Stimulated activated CD8-positive, alpha-beta memory T cell treated with anti-CD3 and anti-CD28 coated beads, Interleukin-15, amount 100 ng/mL, for 48 hours (primary cell): ENCODE measurements around the gene INPP4B.

Source experiments
- DNase-seq, 2 donors: peaks; one replicate each; pipeline ENCODE4 v3.0.0-alpha.2; 2020; ENCODE audit warnings: low read depth in 2 of 2

Gene INPP4B

DNA sequence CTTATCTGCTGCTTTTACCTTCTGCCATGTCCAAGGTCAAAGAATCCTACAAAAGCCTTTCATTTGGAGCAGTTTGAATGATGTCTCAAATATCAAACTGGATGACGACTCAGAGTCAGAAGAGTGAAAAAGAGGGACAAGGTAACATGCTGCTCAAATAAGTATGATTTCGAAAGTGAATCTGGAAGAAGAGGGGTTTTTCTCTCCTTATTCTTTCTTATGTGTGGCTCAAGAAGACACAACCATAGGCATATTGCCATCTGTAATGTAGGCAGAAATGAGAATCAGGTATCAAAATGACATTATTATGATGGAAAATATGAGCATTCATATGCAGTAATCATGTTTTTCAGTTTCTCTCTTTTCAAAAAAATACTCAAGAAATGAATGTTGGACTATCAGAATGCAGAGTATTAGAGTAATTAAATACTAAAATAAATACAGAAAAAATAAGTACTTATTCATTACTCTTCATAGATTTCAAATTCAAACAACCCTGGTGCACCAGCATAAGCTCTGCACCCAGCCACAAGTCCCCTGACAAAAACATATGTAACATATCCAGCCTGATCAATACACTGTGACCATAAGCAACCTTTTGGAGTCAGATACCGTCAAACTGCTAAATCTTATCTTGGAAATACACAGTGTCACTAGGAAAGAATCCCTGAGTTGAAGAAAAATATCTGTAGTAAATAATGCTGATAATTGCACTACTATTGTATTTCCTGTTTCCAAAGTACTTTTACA lies 468.6 kb downstream of the INPP4B start:
- no peak for DNase-seq

DNA sequence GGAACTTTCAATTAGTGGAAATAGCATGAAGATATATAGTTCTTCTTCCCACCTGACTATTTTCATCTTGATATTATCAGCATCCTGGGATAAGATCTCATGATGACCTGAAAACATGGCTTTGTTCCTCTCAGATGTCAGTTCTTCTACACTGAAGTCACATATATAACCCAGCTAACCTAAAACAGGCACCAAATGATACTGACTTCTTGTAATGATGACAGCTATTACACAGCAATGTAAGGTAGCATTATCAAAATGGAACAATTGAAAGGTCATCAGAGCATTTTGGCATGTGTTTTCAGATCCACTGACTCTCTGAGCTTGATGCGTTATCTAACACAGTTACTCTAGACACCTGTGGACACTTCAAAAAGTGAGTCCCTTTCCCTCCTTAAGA lies 469.9 kb downstream of the INPP4B start:
- DNase-seq, result no peak

DNA sequence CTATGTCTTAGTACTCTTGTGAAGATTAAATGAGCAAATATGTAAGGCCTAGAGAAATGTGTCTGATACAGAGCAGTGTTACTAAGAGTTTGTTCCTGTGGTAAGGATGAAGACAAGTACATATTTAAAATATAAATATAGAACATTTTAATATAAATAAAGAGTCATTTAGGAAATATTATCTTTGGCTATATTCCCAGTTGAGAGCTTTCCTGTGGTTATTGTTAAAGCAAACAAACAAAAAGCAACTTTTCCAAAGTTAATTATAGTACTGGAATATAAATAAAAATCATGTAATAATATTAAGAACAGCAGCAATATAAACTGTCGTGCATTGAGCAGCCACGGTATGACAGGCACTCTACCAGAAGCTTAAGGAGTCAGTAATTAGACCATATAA lies 472.5 kb downstream of the INPP4B start:
- DNase-seq, result no peak

DNA sequence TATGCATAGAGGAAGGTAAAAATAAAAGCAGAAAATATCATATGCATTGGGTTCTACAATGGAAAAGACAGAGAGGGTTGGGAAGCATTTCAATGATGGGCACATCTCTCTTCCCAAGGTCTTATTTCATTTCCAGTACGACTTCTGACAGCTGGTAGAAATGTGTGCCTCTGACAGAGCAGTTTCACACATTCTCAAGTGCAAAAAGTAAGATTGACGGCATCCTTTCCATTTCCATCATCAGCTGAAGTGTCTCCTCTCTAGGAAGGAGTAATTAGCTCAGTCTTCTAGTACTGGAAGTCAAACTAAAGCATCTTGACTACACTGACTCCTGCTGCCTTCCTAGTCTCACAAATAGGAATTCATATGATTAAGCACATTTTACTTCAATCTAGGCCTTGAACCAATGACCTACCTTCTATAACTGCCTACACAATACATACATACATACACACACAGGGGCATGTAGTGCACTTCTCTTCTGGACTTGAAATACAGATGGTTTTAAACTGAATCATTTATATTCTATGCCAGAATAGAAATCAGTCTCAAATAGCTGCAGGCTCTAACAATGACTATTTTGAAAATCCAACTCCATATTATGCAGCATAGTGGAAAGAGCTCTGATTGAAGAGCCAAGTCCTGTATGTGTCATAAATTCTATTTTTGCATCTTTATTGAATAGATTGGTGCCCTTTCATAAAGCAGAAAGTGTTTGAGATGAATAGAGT lies 473.4 kb downstream of the INPP4B start:
- DNase-seq, result no peak

DNA sequence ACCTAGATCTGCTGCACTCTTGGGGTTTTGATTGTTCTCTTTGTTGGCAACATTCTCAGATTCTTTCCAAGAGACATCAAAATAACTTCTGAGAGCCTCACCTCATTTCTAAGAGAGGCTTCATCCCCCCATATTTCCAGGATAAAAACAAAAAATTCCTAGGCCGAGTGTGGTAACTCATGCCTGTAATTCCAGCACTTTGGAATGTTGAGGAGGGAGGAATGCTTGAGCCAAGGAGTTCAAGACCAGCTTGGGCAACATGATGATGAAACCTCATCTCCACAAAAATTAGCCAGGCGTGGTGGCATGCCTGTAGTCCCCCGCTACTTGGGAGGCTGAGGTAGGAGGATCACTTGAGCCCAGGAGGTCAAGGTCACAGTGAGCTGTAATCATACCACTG lies 477.0 kb downstream of the INPP4B start:
- no peak for DNase-seq

DNA sequence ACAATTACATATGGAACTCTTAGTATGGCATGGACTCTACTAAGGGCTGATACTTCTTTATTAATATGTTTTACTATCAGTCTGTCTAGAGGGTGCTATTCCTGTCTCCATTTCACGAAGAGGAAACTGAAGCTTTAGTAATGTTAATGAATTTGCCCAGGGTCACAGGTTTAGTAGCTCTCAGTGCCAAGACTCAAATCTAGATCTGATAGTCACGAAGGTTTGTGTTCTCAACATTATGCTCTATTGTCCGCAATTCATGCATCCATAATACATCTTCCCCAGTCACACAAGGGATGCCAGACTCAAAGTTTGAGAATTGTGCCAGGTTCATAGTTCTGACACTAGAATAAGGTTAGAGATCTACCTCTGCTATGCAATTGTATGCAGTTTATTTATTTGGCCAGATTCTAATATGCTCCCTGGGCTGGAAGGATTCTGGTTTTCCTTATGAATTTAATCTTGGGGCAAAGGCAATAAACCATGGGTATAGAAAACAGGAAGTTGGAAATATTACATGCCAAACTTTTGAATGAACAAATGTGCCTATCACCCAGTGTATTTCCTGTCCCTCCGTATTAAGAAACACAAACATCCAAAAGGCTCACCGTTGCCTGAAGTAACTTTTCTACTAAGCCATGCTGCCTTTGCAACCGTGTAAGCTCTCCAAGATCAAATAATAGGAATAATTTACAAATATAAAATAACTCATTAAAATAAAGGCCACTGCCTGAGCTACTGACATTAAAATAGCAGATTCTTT lies 478.5 kb downstream of the INPP4B start:
- DNase-seq, result no peak

DNA sequence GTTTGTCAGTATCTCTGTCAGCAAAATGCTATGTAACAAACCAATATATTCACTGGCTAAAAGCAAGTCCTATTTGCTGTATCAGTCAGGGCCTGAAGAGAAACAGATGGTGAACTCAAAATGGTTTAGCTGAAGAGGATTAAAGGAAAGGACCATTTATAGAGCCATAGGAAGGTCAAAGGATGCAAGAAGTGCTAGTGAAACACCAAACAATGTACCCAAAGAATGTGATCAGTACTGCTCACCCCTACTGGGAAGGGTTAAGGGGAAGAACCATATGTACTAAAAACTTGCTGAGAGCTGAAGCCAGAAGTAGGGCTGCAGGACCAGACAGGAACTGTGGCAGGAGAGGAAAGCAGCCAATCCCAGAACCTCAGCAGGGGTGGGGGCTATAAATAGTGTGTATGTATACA lies 479.3 kb downstream of the INPP4B start:
- no peak for DNase-seq

DNA sequence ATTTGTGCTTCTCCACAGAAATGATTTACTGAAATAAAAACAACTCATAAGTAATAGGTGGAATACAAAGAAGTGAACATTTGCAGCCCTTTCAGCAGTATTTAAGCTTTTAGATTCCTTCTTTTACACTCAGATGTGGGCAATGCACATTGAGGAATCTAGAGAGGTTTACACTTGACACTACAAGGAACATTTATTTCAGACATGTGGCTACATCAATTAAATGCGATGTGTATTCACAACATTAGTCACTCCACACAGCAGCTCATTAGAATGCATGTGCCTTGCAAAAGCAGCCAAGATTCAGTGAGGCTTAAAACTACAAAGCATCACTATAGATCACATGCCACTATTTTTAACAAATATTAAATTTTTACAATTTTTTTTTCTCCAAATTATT lies 480.7 kb downstream of the INPP4B start:
- no peak for DNase-seq

DNA sequence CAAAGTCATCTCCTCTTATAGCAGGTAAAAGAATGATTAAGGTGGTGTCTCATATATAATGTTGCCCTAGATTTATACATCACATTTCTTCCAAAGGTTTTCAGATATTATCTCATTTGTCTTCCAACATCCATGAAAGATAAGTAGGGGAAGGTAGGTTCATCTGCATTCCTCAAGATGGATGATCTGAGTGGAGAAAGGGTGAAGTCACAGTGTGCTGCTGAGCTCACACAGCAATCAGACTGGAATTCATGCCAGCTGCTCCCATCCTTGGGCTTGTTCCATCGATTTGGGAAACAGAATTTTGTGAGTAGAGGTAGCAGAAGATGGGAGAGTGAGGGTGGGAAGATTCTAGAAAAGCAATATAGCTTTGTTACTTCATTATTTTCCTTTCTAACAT lies 482.4 kb downstream of the INPP4B start:
- DNase-seq, result no peak

DNA sequence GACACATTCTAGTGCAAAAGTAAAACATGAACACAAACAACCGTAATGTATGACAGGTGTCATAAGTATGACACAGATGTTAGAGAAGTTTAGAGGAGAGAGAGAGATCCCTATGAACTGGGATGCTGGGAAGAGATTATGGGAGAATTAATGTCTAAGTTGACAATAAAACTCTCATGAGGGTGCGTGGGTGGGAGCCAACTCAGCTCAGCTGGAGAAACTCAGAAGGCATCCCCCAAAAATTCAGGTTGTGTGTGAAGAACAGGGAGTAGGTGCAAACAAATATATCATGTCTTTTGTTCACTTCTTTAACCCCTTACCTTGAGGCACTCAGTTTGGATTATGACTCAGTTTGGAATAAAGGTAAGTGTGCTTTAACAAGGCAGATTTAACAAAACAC lies 484.1 kb downstream of the INPP4B start:
- no peak for DNase-seq

DNA sequence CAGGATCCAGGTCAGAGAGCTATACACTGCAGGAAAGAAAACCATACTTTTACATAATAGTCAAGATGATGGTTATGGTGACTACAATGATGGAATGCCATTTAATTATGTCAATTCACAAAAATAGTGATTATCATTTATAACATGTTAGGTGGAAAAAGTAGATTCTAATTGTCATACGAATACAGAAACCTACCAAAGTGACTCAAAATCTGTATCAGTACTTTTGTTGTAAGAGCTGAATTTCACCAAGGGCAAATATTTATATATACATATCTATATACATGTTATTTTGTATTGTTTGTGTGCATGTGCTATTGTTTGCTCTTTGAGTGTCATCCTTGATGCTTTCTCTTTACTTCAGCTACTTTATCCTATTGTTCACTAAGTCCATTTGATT lies 485.4 kb downstream of the INPP4B start:
- DNase-seq, result no peak

DNA sequence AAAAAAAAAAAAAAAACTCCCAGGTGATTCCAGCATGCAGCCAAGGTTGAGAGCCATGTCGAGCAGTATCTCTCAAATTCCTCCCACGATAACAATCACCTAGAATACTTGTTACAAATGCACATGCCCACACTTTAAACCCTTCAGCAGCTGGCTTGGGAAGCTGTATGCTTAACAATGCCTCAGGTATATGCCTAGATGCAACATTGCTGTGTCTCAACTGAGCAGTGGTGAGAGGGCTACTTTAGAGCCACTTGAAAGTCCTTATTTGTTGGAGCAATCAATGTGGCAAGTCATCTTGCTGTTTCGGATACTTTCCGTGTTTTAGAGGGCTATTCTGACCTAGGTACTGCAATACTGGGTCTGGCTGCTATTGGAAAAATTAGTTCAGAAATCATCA lies 487.4 kb downstream of the INPP4B start:
- DNase-seq, result no peak

DNA sequence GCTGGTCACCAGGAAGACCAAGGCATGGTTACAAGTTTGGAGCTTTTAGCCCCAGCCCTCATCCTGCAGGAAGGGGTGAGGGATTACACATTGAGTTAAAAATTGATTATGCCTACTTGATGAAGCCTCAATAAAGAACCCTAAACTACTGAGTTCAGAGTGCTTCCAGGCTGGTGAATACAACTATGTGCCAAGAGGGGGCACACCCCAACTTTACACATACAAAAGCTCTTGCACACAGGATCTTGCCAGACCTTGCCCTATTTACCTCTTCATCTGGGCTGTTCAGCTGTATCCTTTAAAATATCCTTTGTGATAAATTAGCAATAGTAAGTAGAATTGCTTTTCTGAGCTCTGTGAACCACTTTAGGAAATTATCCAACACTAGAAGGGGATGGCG lies 489.3 kb downstream of the INPP4B start:
- no peak for DNase-seq

DNA sequence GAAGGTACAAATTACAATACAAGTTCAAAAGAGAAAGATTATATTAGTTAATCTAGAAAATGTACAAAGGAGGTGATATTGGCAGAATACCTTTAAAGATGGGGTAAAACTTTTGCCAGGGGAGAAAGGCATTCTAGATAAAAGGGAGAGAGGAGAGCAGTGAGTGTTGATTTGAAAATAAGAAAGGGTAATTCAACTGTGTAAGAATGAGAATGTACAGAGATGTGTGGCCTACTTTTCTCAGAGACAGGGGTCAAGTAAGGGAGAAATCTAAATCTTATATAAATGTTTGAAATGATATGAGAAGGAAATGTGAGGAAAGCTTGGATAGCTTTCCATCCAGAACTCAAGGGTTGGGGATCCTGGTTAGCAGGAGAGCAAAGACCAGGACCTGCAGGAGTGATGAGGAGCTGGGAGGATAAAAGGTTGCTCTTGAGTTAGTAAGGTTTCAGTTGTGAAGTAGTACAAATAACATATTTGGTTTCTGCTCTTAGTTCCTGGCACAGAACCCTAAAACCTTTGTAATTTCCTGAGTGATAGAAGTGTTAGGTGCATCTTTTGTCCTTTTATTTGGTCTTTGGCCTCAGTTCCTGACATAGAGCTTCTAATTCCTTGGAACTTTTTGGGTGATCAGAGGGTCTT lies 489.9 kb downstream of the INPP4B start:
- DNase-seq, result no peak

DNA sequence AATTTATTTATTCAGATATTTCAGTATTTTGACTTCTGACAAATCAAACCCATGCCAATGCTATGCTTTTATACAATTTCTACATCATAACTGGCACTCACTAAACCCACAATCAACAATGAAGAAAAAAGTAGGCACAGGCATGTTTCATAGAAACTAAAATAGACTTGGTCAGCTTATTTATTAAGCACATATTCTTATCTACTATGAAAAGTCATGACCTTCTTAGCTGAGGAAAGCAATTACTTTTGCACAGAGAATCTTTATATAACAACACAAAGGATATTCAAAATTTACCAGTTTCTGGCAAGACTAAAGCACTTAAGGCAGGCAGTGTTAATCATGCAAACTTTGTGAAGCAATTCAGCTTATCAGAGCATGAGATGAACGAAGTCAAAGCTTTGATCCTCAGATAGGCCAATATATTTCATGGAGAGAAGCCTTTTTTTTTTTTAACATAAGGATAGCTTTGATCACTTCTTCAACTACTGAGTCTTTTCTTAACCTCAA lies 490.6 kb downstream of the INPP4B start:
- no peak for DNase-seq

DNA sequence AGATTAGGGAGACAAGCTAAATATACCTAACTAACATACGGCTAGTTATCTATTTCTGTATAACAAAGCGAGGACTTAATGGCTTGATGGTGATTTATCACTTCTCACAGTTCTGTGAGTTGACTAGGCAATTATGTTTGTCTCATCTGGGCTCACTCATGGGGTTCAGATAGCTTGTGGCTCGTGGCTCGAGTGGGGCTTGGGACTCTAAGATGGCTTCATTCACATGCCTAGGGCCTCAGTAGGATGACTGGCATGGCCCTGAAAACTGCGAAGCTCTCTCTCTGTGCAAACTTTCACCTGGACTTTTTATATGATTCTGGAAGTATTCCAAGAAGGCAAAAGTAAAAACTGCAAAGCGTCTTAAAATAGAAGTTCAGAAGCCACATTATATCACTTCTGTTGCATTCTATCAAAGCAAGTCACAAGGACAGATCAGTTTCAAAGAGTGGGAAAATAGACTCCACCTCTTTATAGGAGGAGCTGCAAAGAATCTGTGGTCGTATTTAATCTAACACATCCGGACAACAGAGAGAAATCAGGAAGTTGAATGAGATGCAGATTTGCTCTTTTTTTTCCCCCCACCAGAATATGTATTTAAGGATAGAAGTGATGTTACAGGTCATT lies 491.2 kb downstream of the INPP4B start:
- no peak for DNase-seq

DNA sequence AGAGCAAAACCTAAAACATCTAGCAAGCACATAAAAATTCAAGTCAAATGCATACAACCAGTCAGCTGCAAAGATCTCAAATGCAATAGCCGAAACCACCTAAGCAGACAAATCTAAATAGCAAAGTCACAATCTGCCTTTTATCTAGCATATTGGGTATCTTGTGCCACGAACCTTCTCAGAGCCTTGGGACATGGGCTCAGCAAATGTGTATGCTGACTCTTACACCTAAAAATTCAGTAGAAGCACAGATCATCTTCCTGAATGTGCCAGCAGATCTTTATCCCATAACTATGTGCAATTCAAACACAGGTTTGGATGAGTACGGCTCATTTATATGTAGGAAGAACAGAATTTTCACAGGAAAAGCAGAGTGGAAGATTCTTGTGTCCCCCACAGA lies 492.1 kb downstream of the INPP4B start:
- no peak for DNase-seq

DNA sequence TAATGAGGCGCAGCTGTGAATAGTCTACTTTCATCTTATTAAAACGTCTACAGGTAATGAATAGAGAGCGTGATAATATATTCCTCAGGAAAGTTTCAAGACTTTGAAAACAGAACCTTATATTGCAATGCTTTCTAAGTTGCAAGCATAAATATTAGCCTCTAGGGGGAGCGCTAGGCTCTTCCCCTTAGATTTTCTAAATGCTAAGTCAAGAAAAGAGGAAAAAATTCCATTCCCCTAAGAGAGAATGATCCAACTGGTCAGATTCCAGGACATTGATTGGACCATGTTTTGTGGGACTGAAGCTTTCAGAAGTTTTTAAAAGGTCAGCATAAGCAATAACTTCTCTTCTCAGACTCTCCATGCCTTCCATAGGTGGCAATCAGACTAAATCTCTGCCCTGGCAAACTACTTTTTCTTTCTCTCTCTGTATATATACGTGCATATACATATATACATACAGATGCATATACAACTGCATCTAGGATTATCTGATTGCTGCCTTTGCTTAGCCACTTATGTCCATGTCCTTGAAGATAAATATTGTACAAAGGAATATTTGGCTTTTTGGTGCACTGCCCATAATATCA lies 492.9 kb downstream of the INPP4B start:
- no peak for DNase-seq

DNA sequence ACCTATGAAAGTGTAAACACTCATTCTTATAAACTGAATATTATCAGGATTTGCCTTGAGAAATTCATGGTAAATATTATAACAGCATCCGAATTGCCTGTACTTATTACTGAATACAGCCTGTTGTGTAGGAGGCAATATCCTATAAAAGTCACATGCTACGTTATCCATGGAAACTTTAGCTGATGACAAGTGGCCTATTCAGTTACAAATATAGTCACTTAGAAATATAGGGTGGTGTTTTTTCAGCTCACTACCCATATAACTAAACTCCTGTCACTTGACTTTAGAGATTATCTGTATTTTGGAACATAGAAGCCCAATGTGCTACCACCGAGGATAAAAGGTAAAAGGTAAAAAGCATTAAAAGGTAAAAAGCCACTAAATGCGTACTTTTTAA lies 493.4 kb downstream of the INPP4B start:
- no peak for DNase-seq

DNA sequence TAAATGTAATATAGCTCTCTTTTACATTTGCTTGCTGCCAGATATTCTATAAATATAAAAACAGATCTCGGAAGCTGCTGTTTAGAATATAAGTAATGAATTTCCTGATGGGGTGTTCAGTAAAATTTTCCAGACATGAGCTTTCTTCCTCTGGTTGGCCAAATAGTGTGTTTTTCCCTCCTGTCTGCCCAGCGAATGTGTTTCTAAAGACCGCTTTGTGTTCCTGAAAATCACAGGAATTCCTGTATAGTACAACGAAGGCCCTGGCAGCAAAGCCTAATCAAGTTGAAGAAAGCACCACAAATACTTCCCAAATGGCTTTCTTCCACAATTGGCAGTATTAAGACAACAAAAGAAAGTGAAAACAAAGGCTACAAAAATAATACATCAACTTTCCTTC lies 494.1 kb downstream of the INPP4B start:
- DNase-seq, result no peak

DNA sequence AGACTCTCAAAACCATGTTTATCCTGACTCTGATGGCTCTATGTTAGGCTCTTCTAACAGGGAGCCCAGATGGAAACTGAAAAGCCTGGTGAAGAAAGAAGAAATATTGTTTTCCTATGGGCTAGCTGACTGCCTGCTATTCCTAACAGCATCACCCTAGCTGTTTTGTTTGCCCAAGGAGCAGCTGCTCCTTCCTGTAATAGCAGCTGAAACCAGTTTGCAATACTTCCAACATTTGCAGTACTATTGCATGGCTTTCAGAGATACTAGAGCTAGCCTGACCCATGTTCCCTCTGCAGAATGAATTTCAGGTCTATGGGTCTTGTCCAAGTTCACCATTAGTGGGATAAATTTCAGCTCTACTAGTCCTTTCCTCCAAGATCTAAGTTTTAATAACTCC lies 495.2 kb downstream of the INPP4B start:
- DNase-seq, result no peak
